ENCODE results near the gene KCNK17.

The KCNK17 gene

GRCh38 chr6:39343396-39343870, 29.2 kb upstream of the KCNK17 start:
- peaks cover 26 to 60% (median 54%) of the 10 kb centered on the region in 4 experiments for H3K4me1 ChIP-seq (ENCODE audit: control extremely low read depth in 1 of 4, control insufficient read depth in 4 of 4, insufficient read depth in 4 of 4, low read length in 3 of 4)
- CTCF ChIA-PET, result interaction anchor here (1.1 to 4.5 kb wide), 2 partner anchors 8 to 22 kb away, joined by 3 to 18 read pairs; partner anchors contain the start of gene KCNK16
- 94% methylated on average over 9 of the region's 9 CpGs for WGBS (ENCODE audit: insufficient coverage)
- no peak overlapping the region for H3K4me3 ChIP-seq (ENCODE audit: control insufficient read depth in 1 of 7, extremely low read depth in 1 of 7, insufficient read depth in 4 of 7, low read depth in 2 of 7, low read length in 6 of 7)
- no peak overlapping the region for H3K27ac ChIP-seq (ENCODE audit: insufficient read depth in 1 of 2, low read depth in 1 of 2, low read length in 2 of 2, poor library complexity in 1 of 2, severe bottlenecking in 2 of 2)
- POLR2A ChIA-PET, result interaction anchor here (1.1 kb wide), 1 partner anchor 25 kb away, joined by 3 read pairs; no protein-coding TSS in a partner anchor
- no peaks in the 10 kb centered on the region for H3K27me3 ChIP-seq (replicated peaks in 2 of 5; ENCODE audit: control insufficient read depth in 4 of 5, insufficient read depth in 5 of 5, low read length in 4 of 5)
- no peaks in the 10 kb centered on the region for H3K36me3 ChIP-seq (ENCODE audit: control insufficient read depth in 4 of 4, insufficient read depth in 4 of 4, low read length in 3 of 4)
- H3K9me3 ChIP-seq (ENCODE audit: control extremely low read depth in 1 of 5, control insufficient read depth in 4 of 5, insufficient read depth in 2 of 5, low read depth in 1 of 5, low read length in 4 of 5), result no peaks in the 10 kb centered on the region
- no peak for DNase-seq

DNA sequence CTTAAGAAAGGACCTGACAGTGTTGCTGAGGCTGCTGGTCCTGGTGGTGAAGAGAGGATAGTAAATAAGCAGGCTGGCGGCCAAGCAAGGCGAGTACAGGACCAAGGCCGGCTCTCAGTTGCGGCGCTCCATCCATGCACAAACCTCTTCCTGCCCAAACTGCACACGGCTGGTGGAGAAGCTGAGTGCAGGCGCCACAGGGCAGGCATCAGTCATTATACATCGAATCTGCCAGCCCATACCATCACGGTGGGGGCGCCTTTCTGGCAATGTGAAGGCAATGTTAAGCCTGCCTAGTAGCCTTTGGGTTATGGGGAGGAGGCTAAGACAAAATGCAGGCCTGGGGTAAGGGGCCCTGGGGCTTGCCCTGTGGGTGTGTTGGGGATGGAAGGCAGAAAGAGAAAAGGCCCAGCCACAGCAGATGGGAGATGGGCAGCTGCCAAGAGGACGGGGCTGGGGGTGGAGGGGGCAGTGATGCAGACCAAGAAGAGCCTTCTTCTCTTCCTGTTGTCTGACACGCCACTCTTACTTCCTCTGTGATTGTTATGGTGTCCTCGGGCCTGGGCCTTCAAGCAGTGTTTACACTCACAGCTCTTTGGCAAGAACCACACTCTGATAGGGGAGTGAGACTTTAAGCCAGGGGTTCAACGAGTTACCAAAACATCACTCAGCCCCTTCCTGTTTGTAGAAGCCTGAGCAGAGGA, 28.6 kb upstream of the KCNK17 start:
- no peaks in the 10 kb centered on the region for H3K27me3 ChIP-seq (replicated peaks in 2 of 5; ENCODE audit: control insufficient read depth in 4 of 5, insufficient read depth in 5 of 5, low read length in 4 of 5)
- no peaks in the 10 kb centered on the region for H3K9me3 ChIP-seq (ENCODE audit: control extremely low read depth in 1 of 5, control insufficient read depth in 4 of 5, insufficient read depth in 2 of 5, low read depth in 1 of 5, low read length in 4 of 5)
- DNase-seq, result peak in 2 of 3 donors; percentile 35 to 48
- H3K4me1 ChIP-seq (ENCODE audit: control extremely low read depth in 1 of 4, control insufficient read depth in 4 of 4, insufficient read depth in 4 of 4, low read length in 3 of 4), result peaks cover 32 to 66% (median 60%) of the 10 kb centered on the region in 4 experiments
- CTCF ChIA-PET, result interaction anchor here (1.1 to 5.4 kb wide), 5 partner anchors 7 to 32 kb away, joined by 3 to 30 read pairs (median 4); partner anchors contain the start of gene KCNK16
- WGBS (ENCODE audit: insufficient coverage), result 33% methylated on average over 8 of the region's 14 CpGs
- POLR2A ChIA-PET, result interaction anchor here (1.1 kb wide), 1 partner anchor 24 kb away, joined by 3 read pairs; no protein-coding TSS in a partner anchor
- H3K36me3 ChIP-seq (ENCODE audit: control insufficient read depth in 4 of 4, insufficient read depth in 4 of 4, low read length in 3 of 4), result no peaks in the 10 kb centered on the region
- no peak overlapping the region for H3K4me3 ChIP-seq (ENCODE audit: control insufficient read depth in 1 of 7, extremely low read depth in 1 of 7, insufficient read depth in 4 of 7, low read depth in 2 of 7, low read length in 6 of 7)
- no peak overlapping the region for H3K27ac ChIP-seq (ENCODE audit: insufficient read depth in 1 of 2, low read depth in 1 of 2, low read length in 2 of 2, poor library complexity in 1 of 2, severe bottlenecking in 2 of 2)

DNA sequence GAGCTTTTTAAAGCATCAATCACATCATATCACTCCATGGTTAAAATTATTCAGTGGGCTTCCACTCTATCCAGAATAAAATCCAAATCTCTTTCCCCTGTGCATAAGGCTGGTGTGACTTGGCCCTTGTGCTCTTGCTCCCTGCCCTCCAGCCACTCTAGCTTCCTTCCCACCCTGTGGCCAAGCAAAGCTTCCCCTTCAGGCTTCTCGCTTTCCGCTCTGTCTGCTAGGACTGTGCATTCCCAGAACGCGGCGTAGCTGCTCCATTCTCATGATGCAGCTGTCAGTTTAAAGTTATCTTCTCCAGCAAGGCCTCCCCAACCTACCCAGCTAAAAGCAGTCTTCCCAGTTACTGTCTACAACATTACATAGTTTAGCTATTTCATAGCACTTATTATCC, 27.7 kb upstream of the KCNK17 start:
- ChIA-PET CTCF (interaction anchor here (0.8 to 5.4 kb wide), 10 partner anchors 9 to 173 kb away, joined by 3 to 31 read pairs (median 4); partner anchors contain the start of genes KCNK16 and KCNK17), POLR2A (no interaction called here)
- DNase-seq, result no peak
- no peaks in the 10 kb centered on the region for H3K36me3 ChIP-seq (ENCODE audit: control insufficient read depth in 4 of 4, insufficient read depth in 4 of 4, low read length in 3 of 4)
- peaks cover 33 to 70% (median 66%) of the 10 kb centered on the region in 4 experiments for H3K4me1 ChIP-seq (ENCODE audit: control extremely low read depth in 1 of 4, control insufficient read depth in 4 of 4, insufficient read depth in 4 of 4, low read length in 3 of 4)
- no peak overlapping the region for H3K27ac ChIP-seq (ENCODE audit: insufficient read depth in 1 of 2, low read depth in 1 of 2, low read length in 2 of 2, poor library complexity in 1 of 2, severe bottlenecking in 2 of 2)
- WGBS (ENCODE audit: insufficient coverage), result 21% methylated on average over 3 of the region's 5 CpGs
- peak overlapping the region in 1 of 7 experiments; percentile 24 for H3K4me3 ChIP-seq (ENCODE audit: control insufficient read depth in 1 of 7, extremely low read depth in 1 of 7, insufficient read depth in 4 of 7, low read depth in 2 of 7, low read length in 6 of 7)
- H3K9me3 ChIP-seq (ENCODE audit: control extremely low read depth in 1 of 5, control insufficient read depth in 4 of 5, insufficient read depth in 2 of 5, low read depth in 1 of 5, low read length in 4 of 5), result no peaks in the 10 kb centered on the region
- H3K27me3 ChIP-seq (replicated peaks in 2 of 5; ENCODE audit: control insufficient read depth in 4 of 5, insufficient read depth in 5 of 5, low read length in 4 of 5), result no peaks in the 10 kb centered on the region

- WGBS (ENCODE audit: insufficient coverage), result 71% methylated on average over 3 of the region's 3 CpGs
- no peak overlapping the region for H3K27ac ChIP-seq (ENCODE audit: insufficient read depth in 1 of 2, low read depth in 1 of 2, low read length in 2 of 2, poor library complexity in 1 of 2, severe bottlenecking in 2 of 2)
- no peaks in the 10 kb centered on the region for H3K9me3 ChIP-seq (ENCODE audit: control extremely low read depth in 1 of 5, control insufficient read depth in 4 of 5, insufficient read depth in 2 of 5, low read depth in 1 of 5, low read length in 4 of 5)
- peaks cover 33 to 75% (median 71%) of the 10 kb centered on the region in 4 experiments for H3K4me1 ChIP-seq (ENCODE audit: control extremely low read depth in 1 of 4, control insufficient read depth in 4 of 4, insufficient read depth in 4 of 4, low read length in 3 of 4)
- no peak overlapping the region for H3K4me3 ChIP-seq (ENCODE audit: control insufficient read depth in 1 of 7, extremely low read depth in 1 of 7, insufficient read depth in 4 of 7, low read depth in 2 of 7, low read length in 6 of 7)
- no peaks in the 10 kb centered on the region for H3K36me3 ChIP-seq (ENCODE audit: control insufficient read depth in 4 of 4, insufficient read depth in 4 of 4, low read length in 3 of 4)
- ChIA-PET CTCF (interaction anchor here (0.8 to 5.4 kb wide), 13 partner anchors 8 to 176 kb away, joined by 3 to 31 read pairs (median 4); partner anchors contain the start of genes KCNK16 and KCNK17), POLR2A (no interaction called here)
- H3K27me3 ChIP-seq (replicated peaks in 2 of 5; ENCODE audit: control insufficient read depth in 4 of 5, insufficient read depth in 5 of 5, low read length in 4 of 5), result no peaks in the 10 kb centered on the region
- no peak for DNase-seq
Observed at GRCh38 chr6:39341352-39341751, 27.1 kb upstream of the KCNK17 start.

- CTCF ChIA-PET, result interaction anchor here (1.3 to 5.4 kb wide), 11 partner anchors 8 to 343 kb away, joined by 3 to 31 read pairs (median 6); partner anchors contain the start of genes KCNK16 and KCNK17
- no peaks in the 10 kb centered on the region for H3K27me3 ChIP-seq (replicated peaks in 2 of 5; ENCODE audit: control insufficient read depth in 4 of 5, insufficient read depth in 5 of 5, low read length in 4 of 5)
- 10% methylated on average over 8 of the region's 10 CpGs for WGBS (ENCODE audit: insufficient coverage)
- H3K4me3 ChIP-seq (ENCODE audit: control insufficient read depth in 1 of 7, extremely low read depth in 1 of 7, insufficient read depth in 4 of 7, low read depth in 2 of 7, low read length in 6 of 7), result peak overlapping the region in 4 of 7 experiments; percentile 1 to 26 (median 9)
- POLR2A ChIA-PET, result interaction anchor here (1.4 kb wide), 1 partner anchor 19 kb away, joined by 3 read pairs; no protein-coding TSS in a partner anchor
- H3K4me1 ChIP-seq (ENCODE audit: control extremely low read depth in 1 of 4, control insufficient read depth in 4 of 4, insufficient read depth in 4 of 4, low read length in 3 of 4), result peaks cover 37 to 85% (median 83%) of the 10 kb centered on the region in 4 experiments
- no peak overlapping the region for H3K27ac ChIP-seq (ENCODE audit: insufficient read depth in 1 of 2, low read depth in 1 of 2, low read length in 2 of 2, poor library complexity in 1 of 2, severe bottlenecking in 2 of 2)
- H3K9me3 ChIP-seq (ENCODE audit: control extremely low read depth in 1 of 5, control insufficient read depth in 4 of 5, insufficient read depth in 2 of 5, low read depth in 1 of 5, low read length in 4 of 5), result no peaks in the 10 kb centered on the region
- peak; percentile 66 to 88 (median 80) for DNase-seq
- no peaks in the 10 kb centered on the region for H3K36me3 ChIP-seq (ENCODE audit: control insufficient read depth in 4 of 4, insufficient read depth in 4 of 4, low read length in 3 of 4)
Observed at GRCh38 chr6:39339868-39340550, 25.8 kb upstream of the KCNK17 start.

DNA sequence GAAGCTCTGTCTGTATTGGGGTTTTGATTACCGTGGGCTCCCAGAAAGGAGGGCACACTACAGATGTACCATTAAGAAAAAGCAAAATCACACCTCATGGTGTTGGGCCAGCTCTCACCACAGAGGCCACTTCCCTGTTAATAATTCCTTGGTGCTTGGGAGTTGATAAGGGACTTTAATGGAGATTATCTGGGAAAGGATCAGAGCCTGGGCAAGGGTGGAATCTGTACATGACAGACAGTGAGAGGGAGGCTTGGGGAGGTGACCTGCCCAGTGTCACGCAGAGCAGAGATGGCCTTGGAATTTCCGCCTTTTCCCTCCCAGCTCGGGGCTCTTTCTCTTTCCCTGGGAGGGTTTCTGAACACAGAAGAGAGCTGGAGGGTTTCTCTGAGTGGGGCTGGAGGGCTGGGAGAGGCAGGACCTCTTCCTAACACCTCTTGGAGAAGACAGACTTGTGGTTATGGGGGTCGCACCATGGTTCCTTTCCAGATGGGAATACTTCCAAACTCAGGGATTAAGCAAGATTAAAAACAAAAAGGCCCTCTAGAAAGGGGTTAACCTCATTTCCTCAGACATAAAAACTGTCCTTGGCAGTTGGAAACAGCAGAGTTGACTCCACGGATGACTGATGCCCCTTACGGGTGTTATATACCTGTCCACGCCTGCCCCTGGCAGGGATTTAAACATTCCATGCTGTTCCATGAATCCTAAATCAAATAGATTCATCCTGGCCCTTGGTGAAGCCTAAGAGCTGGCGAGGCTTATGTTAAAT, 25.1 kb upstream of the KCNK17 start:
- no peak overlapping the region for H3K27ac ChIP-seq (ENCODE audit: insufficient read depth in 1 of 2, low read depth in 1 of 2, low read length in 2 of 2, poor library complexity in 1 of 2, severe bottlenecking in 2 of 2)
- H3K9me3 ChIP-seq (ENCODE audit: control extremely low read depth in 1 of 5, control insufficient read depth in 4 of 5, insufficient read depth in 2 of 5, low read depth in 1 of 5, low read length in 4 of 5), result no peaks in the 10 kb centered on the region
- ChIA-PET CTCF (interaction anchor here (1.0 to 5.4 kb wide), 12 partner anchors 8 to 343 kb away, joined by 3 to 31 read pairs (median 8); partner anchors contain the start of genes KCNK16 and KCNK17), POLR2A (interaction anchor here (1.4 kb wide), 1 partner anchor 18 kb away, joined by 3 read pairs; no protein-coding TSS in a partner anchor)
- peak overlapping the region in 1 of 7 experiments; percentile 26 for H3K4me3 ChIP-seq (ENCODE audit: control insufficient read depth in 1 of 7, extremely low read depth in 1 of 7, insufficient read depth in 4 of 7, low read depth in 2 of 7, low read length in 6 of 7)
- DNase-seq, result no peak
- peaks cover 37 to 92% (median 89%) of the 10 kb centered on the region in 4 experiments for H3K4me1 ChIP-seq (ENCODE audit: control extremely low read depth in 1 of 4, control insufficient read depth in 4 of 4, insufficient read depth in 4 of 4, low read length in 3 of 4)
- H3K36me3 ChIP-seq (ENCODE audit: control insufficient read depth in 4 of 4, insufficient read depth in 4 of 4, low read length in 3 of 4), result no peaks in the 10 kb centered on the region
- WGBS (ENCODE audit: insufficient coverage), result 50% methylated on average over 6 of the region's 9 CpGs
- no peaks in the 10 kb centered on the region for H3K27me3 ChIP-seq (replicated peaks in 2 of 5; ENCODE audit: control insufficient read depth in 4 of 5, insufficient read depth in 5 of 5, low read length in 4 of 5)

Measured in common myeloid progenitor, CD34-positive (primary cell).